NCI-H345 treated with DMSO at 0.1 percent for 48 hours (cell line): ENCODE measurements around the gene LRRC10.
"Not testable (repeated sequence)": the region's sequence is repeated elsewhere in the genome, so short reads cannot be mapped to it uniquely, and the experiment has no call there.

ENCODE experiments used
- DNase-seq: peaks from one replicate; lab custom pipeline; 2025; ENCODE audit not compliant: unreplicated experiment; lab: John Stamatoyannopoulos, UW

LRRC10 gene

GRCh38 chr12:69619050-69619449, 8.3 kb upstream of the LRRC10 start:
- DNase-seq: no peak

DNA sequence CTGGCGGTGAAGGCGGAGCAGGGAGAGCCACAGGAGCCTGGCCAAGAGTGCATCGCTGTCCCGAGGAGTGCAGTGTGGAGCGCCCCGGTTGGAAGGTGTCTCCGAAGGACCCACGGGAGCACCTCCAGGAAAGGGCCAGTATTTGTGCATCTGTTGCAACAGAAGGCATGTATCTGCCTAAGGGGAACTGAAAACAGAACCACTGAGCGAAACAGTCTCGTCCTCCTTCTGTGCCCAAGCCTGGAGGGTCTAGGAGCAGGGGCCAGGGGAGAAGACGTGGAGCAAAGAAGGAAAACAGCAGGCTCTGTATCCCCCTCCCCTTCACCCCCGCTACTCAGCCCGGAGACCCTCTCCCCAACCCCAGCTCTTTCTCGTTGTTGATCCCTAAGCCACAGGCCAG, 5.3 kb upstream of the LRRC10 start:
- no peak for DNase-seq

DNA sequence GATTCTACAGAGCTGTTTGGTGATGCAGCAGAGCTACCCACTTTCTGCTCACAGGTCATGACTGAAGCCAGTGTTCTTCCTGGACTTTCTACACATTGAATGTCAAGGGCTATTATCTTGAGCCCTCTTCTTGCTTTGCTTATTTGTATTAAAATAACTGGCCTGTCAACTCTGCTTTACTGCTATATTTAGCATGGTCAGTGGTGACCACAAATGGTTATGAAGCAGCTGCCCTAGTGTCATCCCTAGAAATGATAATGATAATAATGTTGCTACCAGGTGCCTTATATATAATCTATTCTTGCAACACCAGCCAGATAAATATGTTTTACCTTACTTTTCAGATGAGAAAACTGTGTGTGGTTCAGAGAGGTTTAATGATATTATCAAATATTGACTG, 2.6 kb upstream of the LRRC10 start:
- no peak for DNase-seq

DNA sequence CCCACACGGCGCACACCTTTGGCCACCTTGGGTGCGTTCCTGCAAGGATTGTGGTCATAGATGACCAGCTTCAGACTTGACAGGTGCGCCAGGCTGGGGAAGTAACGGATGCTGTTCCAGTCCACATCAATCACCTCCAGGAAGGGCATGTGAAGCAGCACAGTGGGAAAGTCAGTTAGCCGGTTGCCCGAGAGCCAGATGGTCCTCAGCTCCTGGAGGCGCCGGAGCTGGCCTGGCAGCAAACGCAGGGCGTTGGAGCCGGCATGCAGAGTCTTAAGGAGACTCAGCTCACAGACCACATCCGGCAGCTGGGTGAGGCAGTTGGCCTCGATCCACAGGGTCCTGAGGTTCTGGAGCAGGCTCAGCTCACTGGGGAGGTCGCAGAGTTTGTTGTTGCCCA, 581 bp downstream of the LRRC10 start:
- DNase-seq: no peak

- no peak for DNase-seq
These were observed 2.6 kb downstream of the LRRC10 start for GRCh38 chr12:69608114-69608513.

- not testable (repeated sequence) for DNase-seq
These were observed 6.4 kb downstream of the LRRC10 start for GRCh38 chr12:69604275-69604674.

- not testable (repeated sequence) for DNase-seq
These were observed 7.2 kb downstream of the LRRC10 start for GRCh38 chr12:69603556-69603955.

- DNase-seq: no peak
These were observed 7.8 kb downstream of the LRRC10 start for GRCh38 chr12:69602954-69603353.

DNA sequence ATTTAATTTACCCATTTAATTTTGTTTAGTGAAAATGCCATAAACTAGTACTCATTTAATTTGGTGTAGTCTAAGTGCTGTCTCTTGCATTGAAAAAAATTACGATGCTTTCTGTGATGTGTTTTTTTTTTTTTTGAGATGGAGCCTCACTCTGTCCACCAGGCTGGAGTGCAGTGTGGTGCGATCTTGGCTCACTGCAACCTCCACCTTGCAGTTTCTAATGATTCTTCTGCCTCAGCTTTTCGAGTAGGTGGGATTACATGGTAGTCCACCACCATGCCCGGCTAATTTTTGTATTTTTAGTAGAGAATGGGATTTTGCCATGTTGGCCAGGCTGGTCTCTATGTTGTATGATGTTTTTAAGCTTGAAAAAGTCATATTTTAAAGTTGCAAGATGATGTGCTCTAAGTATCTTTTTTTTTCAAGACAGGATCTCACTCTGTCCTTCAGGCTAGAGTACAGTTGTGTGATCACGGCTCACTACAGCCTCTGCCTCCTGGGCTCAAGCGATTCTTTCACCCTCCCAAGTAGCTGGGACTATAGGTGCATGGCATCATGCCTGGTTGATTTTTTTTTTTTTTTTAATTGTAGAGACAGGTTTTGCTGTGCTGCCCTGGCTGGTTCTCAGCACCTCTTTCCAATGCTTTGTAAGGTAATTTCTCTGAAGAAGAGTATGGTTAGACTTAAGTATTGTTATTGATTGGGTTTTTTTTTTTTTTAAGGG, 8.6 kb downstream of the LRRC10 start:
- no peak for DNase-seq

DNA sequence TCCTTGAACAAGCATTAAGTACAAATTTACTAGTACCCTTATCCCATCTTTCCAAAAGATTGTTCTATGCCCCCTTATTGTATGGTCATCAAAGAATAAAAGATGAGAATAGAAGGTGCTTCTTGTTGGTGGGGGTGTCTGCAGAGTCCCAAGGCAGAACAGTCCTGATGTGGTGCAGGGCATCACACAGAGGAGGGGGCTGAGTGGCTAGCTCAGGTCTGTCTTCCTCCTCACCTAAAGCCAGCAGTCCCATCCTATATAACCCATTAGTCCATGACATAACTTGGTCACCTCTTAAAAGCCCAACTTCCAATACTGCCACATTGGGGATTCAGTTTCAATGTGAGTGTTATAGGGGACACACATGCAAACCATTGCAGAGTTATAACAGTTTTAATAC, 9.9 kb downstream of the LRRC10 start:
- DNase-seq: no peak

DNA sequence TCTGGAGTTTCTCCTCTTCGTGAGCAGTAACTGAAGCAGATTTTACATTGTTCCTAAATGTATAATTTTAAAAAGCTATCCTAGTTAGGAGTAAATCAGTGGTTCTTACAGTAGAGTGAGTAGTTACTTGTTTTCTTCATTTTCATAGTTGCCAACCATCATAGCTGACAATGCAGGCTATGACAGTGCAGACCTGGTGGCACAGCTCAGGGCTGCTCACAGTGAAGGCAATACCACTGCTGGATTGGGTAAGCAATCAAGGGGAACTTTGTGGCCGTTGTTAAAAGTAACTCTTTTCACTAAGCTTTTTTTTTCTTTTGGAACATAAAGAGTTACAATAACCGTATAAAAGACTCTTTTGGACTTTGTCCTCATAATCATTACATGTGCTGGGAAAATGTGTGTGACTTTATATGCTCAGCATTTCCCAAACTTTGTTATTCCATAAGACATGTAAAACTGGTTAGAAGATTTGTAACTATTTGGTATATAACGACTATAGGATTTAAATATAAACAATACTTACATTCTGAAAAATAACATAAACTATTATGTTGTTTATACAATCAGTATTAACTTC, 12.4 kb downstream of the LRRC10 start:
- no peak for DNase-seq

DNA sequence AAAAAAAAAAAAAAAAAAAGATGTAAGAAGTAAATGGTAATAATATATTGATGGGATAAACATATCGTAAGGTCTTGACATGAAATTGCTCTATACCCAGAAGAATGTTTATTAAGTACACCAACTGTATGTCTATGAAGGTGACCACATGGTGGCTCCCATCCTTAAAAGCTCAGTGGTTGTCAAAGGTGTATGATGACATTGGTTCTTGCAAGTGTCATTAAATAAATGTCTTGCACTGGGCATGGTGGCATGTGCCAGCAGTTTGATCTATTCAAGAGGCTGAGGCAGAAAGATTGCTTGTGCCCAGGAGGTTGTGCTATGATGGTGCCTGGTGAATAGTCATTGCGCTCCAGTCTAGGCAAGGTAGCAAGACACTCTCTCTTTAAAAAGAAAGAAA, 15.0 kb downstream of the LRRC10 start:
- no peak for DNase-seq

DNA sequence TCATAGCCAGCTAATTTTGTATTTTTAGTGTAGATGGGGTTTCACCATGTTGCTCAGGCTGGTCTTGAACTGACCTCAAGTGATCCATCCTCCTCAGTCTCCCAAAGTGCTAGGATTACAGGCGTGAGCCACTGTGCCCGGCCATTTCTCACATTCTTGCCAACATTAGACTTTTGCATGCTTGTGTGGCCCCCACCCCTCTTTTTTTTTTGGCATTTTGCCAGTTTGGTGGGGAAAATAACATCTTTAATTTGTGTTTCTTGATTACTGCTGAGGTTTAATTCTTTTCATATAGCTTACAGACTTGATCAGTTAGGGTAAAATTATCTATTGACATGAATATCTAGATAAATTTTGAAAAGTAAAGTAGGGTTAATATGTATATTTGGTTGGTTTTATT, 21.6 kb downstream of the LRRC10 start:
- DNase-seq: no peak

DNA sequence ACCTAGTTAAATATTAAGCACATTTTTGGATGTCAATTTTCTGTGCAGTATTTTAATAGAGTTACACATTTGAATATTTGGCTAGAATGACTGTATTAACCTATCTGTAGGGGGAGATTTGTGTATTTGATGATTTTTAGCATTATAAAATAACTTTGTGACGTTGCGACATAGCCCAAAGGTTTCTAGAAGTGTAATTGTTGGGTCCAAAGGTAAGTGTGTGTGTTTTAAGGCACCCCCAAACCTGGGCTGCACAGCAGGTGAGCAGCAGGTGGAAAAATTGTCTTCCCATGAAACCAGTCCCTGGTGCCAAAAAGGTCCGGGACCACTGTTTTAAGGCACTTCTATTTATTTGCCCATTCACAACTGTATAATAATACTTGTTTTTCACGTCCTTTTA, 22.2 kb downstream of the LRRC10 start:
- no peak for DNase-seq

DNA sequence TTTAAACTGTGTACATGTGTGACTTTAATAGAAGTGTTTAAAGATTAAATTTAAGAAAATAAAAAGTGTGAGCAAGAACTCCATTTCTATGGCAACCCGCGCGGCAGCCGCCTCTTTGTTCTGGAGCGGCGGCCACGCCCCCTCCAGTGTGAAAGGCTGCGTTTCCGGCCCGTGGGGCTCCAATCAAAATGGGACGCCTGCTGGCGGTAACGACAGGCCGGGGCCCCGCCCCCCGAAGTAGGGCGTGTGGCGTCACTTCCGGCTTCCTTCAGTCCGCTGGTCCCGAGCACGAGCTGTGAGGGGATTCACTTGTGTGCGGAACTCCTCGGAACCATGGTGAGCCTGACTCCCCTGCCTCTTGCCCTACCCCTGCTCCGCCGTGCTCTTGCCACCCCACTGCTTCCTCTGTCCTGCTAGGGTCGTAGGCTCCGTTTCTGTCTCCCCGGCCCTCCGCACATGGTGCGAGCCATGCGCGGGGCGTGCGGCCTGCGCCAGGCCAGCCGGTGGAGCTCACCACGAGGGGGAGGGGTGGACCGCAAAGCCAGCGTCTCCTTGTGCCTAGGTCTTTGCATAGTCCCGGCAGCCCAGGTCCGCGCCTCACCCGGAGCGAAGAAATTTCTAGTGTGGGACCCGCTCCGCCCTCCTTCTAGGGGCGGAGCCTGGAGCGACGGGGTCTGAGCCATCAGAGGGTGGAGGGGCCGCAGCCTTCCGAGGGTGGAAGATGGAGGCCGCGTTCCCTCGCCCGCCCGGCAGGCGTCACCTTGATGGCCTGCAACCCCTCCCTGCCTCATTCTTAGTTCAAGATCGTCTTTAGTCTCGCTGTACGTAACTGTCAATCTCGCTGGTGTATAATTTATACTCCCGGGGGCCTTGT, 25.3 kb downstream of the LRRC10 start, which contains the start of gene CCT2:
Gene CCT2, plus strand, starts transcription at position 271 of the 874 bp plus-strand sequence. Its CDS starts 63 bp downstream, at position 334.
- peak; percentile 97 for DNase-seq

DNA sequence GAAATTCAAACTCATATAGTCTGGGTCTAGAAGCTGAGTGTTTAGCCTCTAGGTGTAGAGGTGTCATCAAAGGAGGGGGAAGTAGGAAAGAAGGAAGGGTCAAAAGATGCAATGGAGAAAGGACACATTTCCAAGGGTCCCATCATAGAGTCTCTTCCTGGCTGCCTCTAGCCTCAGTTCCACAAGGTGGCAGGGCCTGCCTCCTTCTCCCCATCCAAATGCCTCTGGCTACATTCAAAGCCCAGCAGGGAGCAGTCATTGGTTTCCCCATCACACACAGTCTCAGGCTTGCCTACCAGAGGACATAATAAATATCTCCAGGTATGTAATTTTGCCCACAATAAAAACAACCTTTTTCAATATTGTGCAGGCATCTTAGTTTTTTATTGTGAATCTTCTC, 27.5 kb downstream of the LRRC10 start:
- DNase-seq: no peak

DNA sequence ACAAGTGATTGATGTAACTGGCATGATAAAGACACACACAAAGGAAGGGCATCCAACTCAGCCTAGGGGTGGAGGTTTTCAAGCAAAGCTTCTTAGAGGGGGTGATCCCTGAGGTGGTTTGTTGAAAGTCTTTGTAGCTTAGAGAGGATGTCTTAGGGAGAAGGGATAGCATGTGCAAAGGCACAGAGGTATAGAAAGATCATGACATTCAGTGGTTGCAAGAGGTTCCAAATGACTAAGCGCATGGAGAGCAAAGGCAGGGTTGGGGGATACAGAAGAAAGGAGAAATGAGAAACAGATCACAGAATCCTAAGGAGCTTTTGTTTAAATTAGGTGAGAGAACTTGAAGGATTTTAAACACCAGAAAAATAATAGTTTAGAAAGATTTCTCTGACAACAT, 30.6 kb downstream of the LRRC10 start:
- no peak for DNase-seq

DNA sequence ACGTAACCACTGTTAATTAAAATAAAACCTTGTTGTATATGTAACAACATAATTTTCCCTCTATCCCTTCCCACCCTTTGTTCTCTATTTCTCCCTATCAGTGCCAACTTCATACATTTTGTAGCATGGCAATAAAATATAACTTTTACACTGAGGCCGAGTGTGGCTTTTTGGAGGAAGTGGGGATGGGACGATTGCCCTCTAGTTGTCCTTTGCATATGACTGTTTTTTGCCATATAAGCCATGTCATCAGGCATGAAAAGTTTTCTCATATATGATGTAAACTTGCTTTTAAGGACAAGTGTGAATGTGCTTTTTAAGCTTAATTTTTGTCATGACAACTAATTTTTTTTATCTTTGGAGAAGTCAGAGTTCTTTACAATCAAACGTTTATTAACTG, 31.7 kb downstream of the LRRC10 start:
- DNase-seq: no peak

GRCh38 chr12:69578283-69578682, 32.4 kb downstream of the LRRC10 start:
- no peak for DNase-seq

DNA sequence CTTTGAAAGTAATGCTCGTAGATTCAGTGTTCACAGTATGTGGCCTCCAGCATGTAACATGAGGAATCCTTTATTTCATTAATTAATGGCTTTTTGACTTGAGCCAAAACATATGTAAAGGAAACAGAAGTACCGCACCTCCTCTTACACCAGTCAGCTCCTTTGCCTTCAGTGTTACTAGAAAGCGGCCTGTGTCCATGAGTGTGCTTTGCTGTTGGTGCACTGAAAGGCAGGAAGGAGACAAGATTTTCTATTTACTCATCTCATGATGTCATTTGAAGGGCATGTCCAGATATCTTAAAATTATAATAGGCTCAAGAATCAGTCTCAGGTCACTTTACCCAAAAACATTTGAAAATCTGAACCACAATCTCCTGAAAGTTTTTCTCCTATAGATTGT, 35.4 kb downstream of the LRRC10 start:
- DNase-seq: no peak

- DNase-seq: peak; percentile 50
These were observed 39.9 kb downstream of the LRRC10 start for GRCh38 chr12:69570545-69571399.
